Ascending aorta (tissue), 2 donors: Measurements from ENCODE around the gene ALDH1B1. TPM values are rescaled to one million over a fixed set of nuclear protein-coding genes. Genes with fewer than 3 reads are reported as not detected.
"Not testable (repeated sequence)": the region's sequence is repeated elsewhere in the genome, so short reads cannot be mapped to it uniquely, and the experiment has no call there.

Source experiments
- DNase-seq, 2 donors: peaks; one replicate each; pipeline ENCODE4 v3.0.0-alpha.2; 2019; ENCODE audit warnings: low spot score in 2 of 2
- H3K27ac ChIP-seq, 2 donors: fragments of 200-600 bp; sonication (generic); one replicate each; pipeline ENCODE4 v1.5.1; 2016 to 2017; ENCODE audit warnings: mild to moderate bottlenecking in 1 of 2
- H3K27me3 ChIP-seq: fragments of 200-600 bp; sonication (generic); one replicate; pipeline ENCODE4 v1.5.1; 2017
- H3K36me3 ChIP-seq, 2 donors: fragments of 200-600 bp; sonication (generic); one replicate each; pipeline ENCODE4 v1.5.1; 2016
- H3K4me1 ChIP-seq, 2 donors: fragments of 200-600 bp; sonication (generic); one replicate each; pipeline ENCODE4 v1.5.1; 2016 to 2017; ENCODE audit warnings: mild to moderate bottlenecking in 1 of 2
- H3K4me3 ChIP-seq, 2 donors: fragments of 200-600 bp; sonication (generic); one replicate each; pipeline ENCODE4 v1.5.1; 2016 to 2017; ENCODE audit warnings: mild to moderate bottlenecking in 1 of 2
- H3K9me3 ChIP-seq, 2 donors: fragments of 200-600 bp; sonication (generic); one replicate each; pipeline ENCODE4 v1.5.1; 2016
- intact Hi-C: fragments of 100-400 bp; cut with DNase I; formaldehyde crosslinking; loops from one replicate; pipeline ENCODE4 v1.15.1; 2023
- total RNA-seq: library from RNA; depleted of rRNA; stranded (reverse); fragments of >200 nt; gene quantifications from one replicate; pipeline ENCODE4 v1.1.0, GENCODE V29; 2016
- TF ChIP-seq, protein P1 (sequence below), 3 experiments: fragments of 200-600 bp in 2 of 3; fragments of 450-650 bp in 1 of 3; sonication (generic) in 2 of 3; IDR thresholded peaks; one replicate each; pipeline ENCODE4 v1.5.1; 2016 to 2019; ENCODE audit warnings: antibody characterized with exemption in 3 of 3, mild to moderate bottlenecking in 1 of 3, moderate library complexity in 1 of 3

The ALDH1B1 gene
- total RNA-seq, 1 donor from 2014 or later = 85.5 TPM

GRCh38 chr9:38376021-38376670 lies 16.4 kb upstream of the ALDH1B1 start:
- peak in 1 of 2 donors; percentile 45 for DNase-seq
- Histone ChIP-seq H3K36me3 (no peaks in the 10 kb centered on the region), H3K4me1 (peaks cover 0 to 17% of the 10 kb centered on the region in 2 donors), H3K27ac (peak overlapping the region; percentile 88 to 89), H3K27me3 (no peaks in the 10 kb centered on the region), H3K9me3 (no peaks in the 10 kb centered on the region), H3K4me3 (no peak overlapping the region)
- intact Hi-C loops = loop anchor here (2.0 to 10.0 kb wide), 3 partner anchors 17 to 354 kb away; partner anchors contain the start of gene ALDH1B1
- TF ChIP-seq, protein P1, sequence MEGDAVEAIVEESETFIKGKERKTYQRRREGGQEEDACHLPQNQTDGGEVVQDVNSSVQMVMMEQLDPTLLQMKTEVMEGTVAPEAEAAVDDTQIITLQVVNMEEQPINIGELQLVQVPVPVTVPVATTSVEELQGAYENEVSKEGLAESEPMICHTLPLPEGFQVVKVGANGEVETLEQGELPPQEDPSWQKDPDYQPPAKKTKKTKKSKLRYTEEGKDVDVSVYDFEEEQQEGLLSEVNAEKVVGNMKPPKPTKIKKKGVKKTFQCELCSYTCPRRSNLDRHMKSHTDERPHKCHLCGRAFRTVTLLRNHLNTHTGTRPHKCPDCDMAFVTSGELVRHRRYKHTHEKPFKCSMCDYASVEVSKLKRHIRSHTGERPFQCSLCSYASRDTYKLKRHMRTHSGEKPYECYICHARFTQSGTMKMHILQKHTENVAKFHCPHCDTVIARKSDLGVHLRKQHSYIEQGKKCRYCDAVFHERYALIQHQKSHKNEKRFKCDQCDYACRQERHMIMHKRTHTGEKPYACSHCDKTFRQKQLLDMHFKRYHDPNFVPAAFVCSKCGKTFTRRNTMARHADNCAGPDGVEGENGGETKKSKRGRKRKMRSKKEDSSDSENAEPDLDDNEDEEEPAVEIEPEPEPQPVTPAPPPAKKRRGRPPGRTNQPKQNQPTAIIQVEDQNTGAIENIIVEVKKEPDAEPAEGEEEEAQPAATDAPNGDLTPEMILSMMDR (IDR thresholded peaks at IDR 0.05) = no peak

- not testable (repeated sequence) for H3K4me3 ChIP-seq, H3K27me3 ChIP-seq, H3K36me3 ChIP-seq, H3K9me3 ChIP-seq
- peak in 1 of 2 donors; percentile 56 for DNase-seq
- Histone ChIP-seq H3K27ac (peak overlapping the region; percentile 88 to 89), H3K4me1 (peaks cover 0 to 30% of the 10 kb centered on the region in 2 donors)
- intact Hi-C loops = loop anchor here (2.0 to 10.0 kb wide), 3 partner anchors 15 to 355 kb away; partner anchors contain the start of gene ALDH1B1
These were observed 15.0 kb upstream of the ALDH1B1 start for GRCh38 chr9:38377336-38378083.

DNA sequence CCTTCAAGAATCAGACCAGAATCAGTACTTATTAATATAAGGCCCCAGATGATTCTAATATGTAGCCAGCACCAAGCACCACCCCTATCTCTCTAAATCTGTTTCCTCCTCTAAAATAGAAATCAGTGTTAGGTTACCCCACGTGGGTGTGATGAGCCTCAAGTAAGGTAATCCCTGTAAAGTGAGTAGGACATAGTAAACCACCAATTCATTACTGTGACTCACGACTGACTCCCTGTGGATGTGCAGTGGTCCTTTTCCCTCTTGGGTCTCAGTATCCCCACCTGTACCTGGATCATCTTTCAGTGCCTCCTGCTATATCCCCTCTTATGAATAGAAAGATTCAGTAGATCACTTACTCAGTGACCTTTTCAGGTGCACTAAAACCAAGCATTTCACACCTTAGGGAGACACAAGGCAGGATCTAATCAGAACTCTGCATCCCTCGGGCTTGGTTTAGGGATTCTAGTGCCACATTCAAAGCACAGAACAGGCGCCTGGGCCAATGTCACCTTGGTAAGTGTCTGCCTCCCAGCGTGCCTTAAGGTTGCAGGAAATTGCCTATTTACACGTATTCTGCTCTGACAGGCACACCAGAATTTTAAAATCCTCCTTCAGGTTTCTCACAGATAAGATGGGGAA lies 12.2 kb upstream of the ALDH1B1 start:
- peak overlapping the region; percentile 98 for H3K27ac ChIP-seq
- TF ChIP-seq, protein P1 (IDR thresholded peaks at IDR 0.05) = no peak
- H3K27me3 ChIP-seq = no peaks in the 10 kb centered on the region
- intact Hi-C loops = loop anchor here (5.0 kb wide), 1 partner anchor 918 kb away; no protein-coding TSS in a partner anchor
- H3K4me3 ChIP-seq = no peak overlapping the region
- peak in 1 of 2 donors; percentile 57 for DNase-seq
- H3K4me1 ChIP-seq = peaks cover 7 to 47% of the 10 kb centered on the region in 2 donors
- no peaks in the 10 kb centered on the region for H3K36me3 ChIP-seq
- H3K9me3 ChIP-seq = peaks cover 7 to 10% of the 10 kb centered on the region in 2 donors

DNA sequence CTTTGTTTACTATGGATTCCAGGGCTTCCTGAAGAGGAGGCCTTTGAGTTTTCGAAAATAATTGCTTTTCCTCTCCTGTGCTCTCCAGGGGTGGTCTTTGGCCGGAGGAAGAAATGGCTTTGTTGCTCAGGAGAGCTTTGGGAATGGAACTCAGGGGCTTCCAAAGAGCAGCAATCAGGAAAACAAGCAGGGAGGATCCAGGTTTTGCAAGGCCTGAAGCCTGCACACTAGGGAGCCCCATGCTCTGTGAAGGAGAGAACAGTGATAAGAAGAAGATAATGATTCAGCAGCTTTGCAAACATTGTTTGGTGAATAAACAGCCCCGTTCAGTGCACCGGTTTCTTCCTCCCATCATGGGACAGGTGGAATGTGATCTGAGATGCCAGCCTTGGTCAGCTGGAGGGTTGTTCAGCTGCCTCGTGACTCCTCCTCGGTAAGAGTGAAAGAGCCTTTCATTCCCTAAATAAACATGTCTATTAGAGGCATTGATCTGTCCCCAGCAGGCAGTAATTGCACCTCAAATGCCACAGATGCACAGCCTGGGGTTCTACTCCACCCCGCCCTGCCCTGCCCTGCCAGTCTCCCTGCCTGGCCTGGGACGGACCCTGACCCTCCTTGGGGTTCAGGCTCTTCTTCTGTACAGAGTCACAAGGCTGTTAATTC lies 11.5 kb upstream of the ALDH1B1 start:
- TF ChIP-seq, protein P1 (IDR thresholded peaks at IDR 0.05) = no peak
- Histone ChIP-seq H3K27ac (peak overlapping the region; percentile 98), H3K4me3 (no peak overlapping the region), H3K9me3 (peaks cover 7 to 10% of the 10 kb centered on the region in 2 donors), H3K27me3 (no peaks in the 10 kb centered on the region), H3K36me3 (no peaks in the 10 kb centered on the region), H3K4me1 (peaks cover 7 to 50% of the 10 kb centered on the region in 2 donors)
- DNase-seq = peak in 1 of 2 donors; percentile 57
- intact Hi-C loops = loop anchor here (5.0 kb wide), 1 partner anchor 919 kb away; no protein-coding TSS in a partner anchor

DNA sequence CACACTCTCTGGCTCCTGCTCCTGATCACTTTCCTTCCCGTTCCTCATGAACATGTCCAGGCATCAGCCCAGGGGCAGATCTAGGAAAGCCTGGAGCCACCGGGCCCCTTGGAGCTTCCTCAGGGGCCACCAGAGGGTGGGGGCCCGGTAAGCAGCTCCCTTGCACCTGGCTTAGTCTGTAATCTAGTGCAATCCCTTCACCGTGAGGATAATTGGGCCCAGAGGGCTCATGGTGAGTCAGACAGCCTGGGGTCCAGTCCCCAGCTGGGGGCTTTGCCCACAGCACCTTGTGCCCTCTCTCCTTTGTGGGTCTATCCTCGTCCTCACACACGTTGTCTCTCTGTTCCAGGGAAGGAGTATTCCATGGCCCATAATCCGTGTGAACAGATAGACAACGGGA lies 10.4 kb upstream of the ALDH1B1 start:
- Histone ChIP-seq H3K9me3 (peaks cover 7 to 10% of the 10 kb centered on the region in 2 donors), H3K36me3 (no peaks in the 10 kb centered on the region), H3K4me1 (peaks cover 7 to 39% of the 10 kb centered on the region in 2 donors), H3K27ac (peak overlapping the region; percentile 98), H3K27me3 (no peaks in the 10 kb centered on the region), H3K4me3 (no peak overlapping the region)
- no peak for DNase-seq
- intact Hi-C loops = loop anchor here (1.0 to 5.0 kb wide), 2 partner anchors 8 to 920 kb away; no protein-coding TSS in a partner anchor
- TF ChIP-seq, protein P1 (IDR thresholded peaks at IDR 0.05) = no peak
